Duodenal mucosa (tissue), 2 donors: ENCODE results near the gene MRPL24.
A peak's percentile ranks its signal among the peaks of the same experiment; 100 is the strongest.
"Not testable (repeated sequence)": the region's sequence is repeated elsewhere in the genome, so short reads cannot be mapped to it uniquely, and the experiment has no call there.

ENCODE experiments used
- H3K27ac ChIP-seq: one replicate; pipeline ENCODE4 v1.7.0; 2013; ENCODE audit warnings: low read depth, low read length
- H3K27me3 ChIP-seq, 2 donors: one replicate each; pipeline ENCODE4 v1.7.0; 2013; ENCODE audit warnings: low read length in 2 of 2, control low read depth in 1 of 2; ENCODE audit not compliant: insufficient read depth in 2 of 2, control insufficient read depth in 1 of 2
- H3K36me3 ChIP-seq, 2 donors: one replicate each; pipeline ENCODE4 v1.7.0; 2013; ENCODE audit warnings: low read length in 2 of 2, control low read depth in 1 of 2; ENCODE audit not compliant: insufficient read depth in 2 of 2, control insufficient read depth in 1 of 2
- H3K4me1 ChIP-seq, 2 donors: one replicate each; pipeline ENCODE4 v1.7.0; 2013; ENCODE audit warnings: low read length in 2 of 2, control low read depth in 1 of 2; ENCODE audit not compliant: insufficient read depth in 2 of 2, control insufficient read depth in 1 of 2
- H3K4me3 ChIP-seq, 2 donors: one replicate each; pipeline ENCODE4 v1.7.0; 2013; ENCODE audit warnings: low read length in 2 of 2, low read depth in 1 of 2
- H3K9ac ChIP-seq, 2 donors: one replicate each; pipeline ENCODE4 v1.7.0; 2013; ENCODE audit warnings: low read length in 2 of 2, low read depth in 1 of 2
- H3K9me3 ChIP-seq, 2 donors: one replicate each; pipeline ENCODE4 v1.7.0; 2013; ENCODE audit warnings: low read length in 2 of 2, control low read depth in 1 of 2; ENCODE audit not compliant: control insufficient read depth in 1 of 2

MRPL24 gene

GRCh38 chr1:156772728-156773497 lies 32.0 kb upstream of the MRPL24 start:
- peaks cover 33 to 38% of the 10 kb centered on the region in 2 donors for H3K4me1 ChIP-seq
- no peaks in the 10 kb centered on the region for H3K27me3 ChIP-seq
- H3K9ac ChIP-seq: no peak overlapping the region

GRCh38 chr1:156772222-156772621 lies 31.3 kb upstream of the MRPL24 start:
- H3K27ac ChIP-seq: no peak overlapping the region
- no peak overlapping the region for H3K4me3 ChIP-seq
- H3K9ac ChIP-seq: no peak overlapping the region
- no peaks in the 10 kb centered on the region for H3K9me3 ChIP-seq
- H3K27me3 ChIP-seq: no peaks in the 10 kb centered on the region
- peaks cover 33 to 38% of the 10 kb centered on the region in 2 donors for H3K4me1 ChIP-seq
- H3K36me3 ChIP-seq: peaks cover 0 to 12% of the 10 kb centered on the region in 2 donors

More at GRCh38 chr1:156772728-156773497, 32.0 kb upstream of the MRPL24 start:
- Histone ChIP-seq H3K9me3 (no peaks in the 10 kb centered on the region), H3K4me3 (no peak overlapping the region), H3K27ac (no peak overlapping the region), H3K36me3 (peaks cover 0 to 12% of the 10 kb centered on the region in 2 donors)

GRCh38 chr1:156768610-156769295 lies 27.9 kb upstream of the MRPL24 start:
- Histone ChIP-seq H3K9me3 (no peaks in the 10 kb centered on the region), H3K4me3 (peak overlapping the region; percentile 90 to 95), H3K27ac (no peak overlapping the region), H3K4me1 (peaks cover 43 to 47% of the 10 kb centered on the region in 2 donors), H3K36me3 (peaks cover 0 to 6% of the 10 kb centered on the region in 2 donors), H3K27me3 (no peaks in the 10 kb centered on the region), H3K9ac (peak overlapping the region; percentile 91 to 95)

- Histone ChIP-seq H3K9ac (peak overlapping the region; percentile 91 to 95), H3K27me3 (no peaks in the 10 kb centered on the region), H3K36me3 (no peaks in the 10 kb centered on the region), H3K4me3 (peak overlapping the region; percentile 90 to 95), H3K4me1 (peaks cover 38 to 47% of the 10 kb centered on the region in 2 donors), H3K9me3 (no peaks in the 10 kb centered on the region), H3K27ac (peak overlapping the region; percentile 87)
Measured at GRCh38 chr1:156767879-156768604, 27.2 kb upstream of the MRPL24 start.

- Histone ChIP-seq H3K4me1 (peaks cover 31 to 40% of the 10 kb centered on the region in 2 donors), H3K27me3 (no peaks in the 10 kb centered on the region), H3K4me3 (peak within 1 kb of the TSS; percentile 90 to 95), H3K9ac (peak within 1 kb of the TSS; percentile 91 to 95), H3K9me3 (no peaks in the 10 kb centered on the region), H3K27ac (peak within 1 kb of the TSS; percentile 87), H3K36me3 (no peaks in the 10 kb centered on the region)
Measured at GRCh38 chr1:156767101-156767878, 26.4 kb upstream of the MRPL24 start, which contains the start of gene PRCC. Gene PRCC (plus strand): TSS chr1:156767535. CDS start chr1:156767772, 237 bp downstream.

GRCh38 chr1:156766298-156767100 lies 25.6 kb upstream of the MRPL24 start:
- H3K27ac ChIP-seq: no peak overlapping the region
- no peaks in the 10 kb centered on the region for H3K36me3 ChIP-seq
- H3K9ac ChIP-seq: peak overlapping the region; percentile 74 to 84
- H3K9me3 ChIP-seq: no peaks in the 10 kb centered on the region
- H3K4me1 ChIP-seq: peaks cover 31 to 37% of the 10 kb centered on the region in 2 donors
- H3K4me3 ChIP-seq: peak overlapping the region; percentile 87 to 90
- no peaks in the 10 kb centered on the region for H3K27me3 ChIP-seq

GRCh38 chr1:156765666-156766065 lies 24.8 kb upstream of the MRPL24 start:
- Histone ChIP-seq H3K9me3 (no peaks in the 10 kb centered on the region), H3K9ac (peak overlapping the region; percentile 74 to 84), H3K27ac (no peak overlapping the region), H3K4me3 (peak overlapping the region; percentile 87 to 90), H3K36me3 (no peaks in the 10 kb centered on the region), H3K4me1 (peaks cover 30% of the 10 kb centered on the region in 2 donors), H3K27me3 (no peaks in the 10 kb centered on the region)

GRCh38 chr1:156765136-156765535 lies 24.2 kb upstream of the MRPL24 start:
- H3K27me3 ChIP-seq, H3K27ac ChIP-seq, H3K4me3 ChIP-seq, H3K9ac ChIP-seq, H3K36me3 ChIP-seq, H3K9me3 ChIP-seq: not testable (repeated sequence)
- peaks cover 25 to 26% of the 10 kb centered on the region in 2 donors for H3K4me1 ChIP-seq

- no peaks in the 10 kb centered on the region for H3K27me3 ChIP-seq
- no peaks in the 10 kb centered on the region for H3K36me3 ChIP-seq
- peaks cover under 1 to 1% of the 10 kb centered on the region in 2 donors for H3K4me1 ChIP-seq
- H3K27ac ChIP-seq: no peak overlapping the region
- no peaks in the 10 kb centered on the region for H3K9me3 ChIP-seq
- H3K4me3 ChIP-seq: no peak overlapping the region
- no peak overlapping the region for H3K9ac ChIP-seq
Measured at GRCh38 chr1:156760796-156761104, 19.9 kb upstream of the MRPL24 start.
